Retinal pigment epithelial cell (primary cell): ENCODE results near the gene CZIB.
"Not testable (repeated sequence)": the region's sequence is repeated elsewhere in the genome, so short reads cannot be mapped to it uniquely, and the experiment has no call there.

Experiments used
- DNase-seq: peaks from one replicate; pipeline ENCODE4 v3.0.0-alpha.2; 2010; ENCODE audit warnings: low read depth
- H3K4me3 ChIP-seq: 2 replicates; pipeline ENCODE4 v1.5.1; 2011; ENCODE audit warnings: mild to moderate bottlenecking, low read length, control low read depth, moderate library complexity
- TF ChIP-seq, protein P1 (sequence below): conservative IDR thresholded peaks from 2 replicates; pipeline ENCODE4 v1.5.1; 2011; ENCODE audit warnings: low read depth, low read length, control low read depth, inconsistent platforms

The CZIB gene

DNA sequence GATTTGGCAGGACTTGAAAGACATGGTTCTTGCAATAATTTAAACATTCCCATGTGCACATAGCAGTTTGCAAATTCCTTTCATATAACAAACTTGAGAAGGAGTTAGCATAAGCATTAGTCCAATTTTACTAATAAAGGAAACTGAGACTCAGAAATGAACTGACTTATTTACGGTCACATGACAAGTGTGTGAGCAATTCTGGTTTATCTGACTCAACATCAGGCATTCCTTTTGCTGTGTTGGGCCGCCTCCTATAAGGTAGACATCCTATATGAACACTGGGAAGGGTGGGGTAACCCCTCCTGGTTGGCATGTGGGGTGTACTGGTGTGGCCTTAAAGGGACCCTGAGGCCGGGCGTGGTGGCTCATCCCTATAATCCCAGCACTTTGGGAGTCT is 32.3 kb downstream of the CZIB start:
- TF ChIP-seq, protein P1, sequence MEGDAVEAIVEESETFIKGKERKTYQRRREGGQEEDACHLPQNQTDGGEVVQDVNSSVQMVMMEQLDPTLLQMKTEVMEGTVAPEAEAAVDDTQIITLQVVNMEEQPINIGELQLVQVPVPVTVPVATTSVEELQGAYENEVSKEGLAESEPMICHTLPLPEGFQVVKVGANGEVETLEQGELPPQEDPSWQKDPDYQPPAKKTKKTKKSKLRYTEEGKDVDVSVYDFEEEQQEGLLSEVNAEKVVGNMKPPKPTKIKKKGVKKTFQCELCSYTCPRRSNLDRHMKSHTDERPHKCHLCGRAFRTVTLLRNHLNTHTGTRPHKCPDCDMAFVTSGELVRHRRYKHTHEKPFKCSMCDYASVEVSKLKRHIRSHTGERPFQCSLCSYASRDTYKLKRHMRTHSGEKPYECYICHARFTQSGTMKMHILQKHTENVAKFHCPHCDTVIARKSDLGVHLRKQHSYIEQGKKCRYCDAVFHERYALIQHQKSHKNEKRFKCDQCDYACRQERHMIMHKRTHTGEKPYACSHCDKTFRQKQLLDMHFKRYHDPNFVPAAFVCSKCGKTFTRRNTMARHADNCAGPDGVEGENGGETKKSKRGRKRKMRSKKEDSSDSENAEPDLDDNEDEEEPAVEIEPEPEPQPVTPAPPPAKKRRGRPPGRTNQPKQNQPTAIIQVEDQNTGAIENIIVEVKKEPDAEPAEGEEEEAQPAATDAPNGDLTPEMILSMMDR, result no peak
- DNase-seq, result no peak
- H3K4me3 ChIP-seq, result no peak overlapping the region

DNA sequence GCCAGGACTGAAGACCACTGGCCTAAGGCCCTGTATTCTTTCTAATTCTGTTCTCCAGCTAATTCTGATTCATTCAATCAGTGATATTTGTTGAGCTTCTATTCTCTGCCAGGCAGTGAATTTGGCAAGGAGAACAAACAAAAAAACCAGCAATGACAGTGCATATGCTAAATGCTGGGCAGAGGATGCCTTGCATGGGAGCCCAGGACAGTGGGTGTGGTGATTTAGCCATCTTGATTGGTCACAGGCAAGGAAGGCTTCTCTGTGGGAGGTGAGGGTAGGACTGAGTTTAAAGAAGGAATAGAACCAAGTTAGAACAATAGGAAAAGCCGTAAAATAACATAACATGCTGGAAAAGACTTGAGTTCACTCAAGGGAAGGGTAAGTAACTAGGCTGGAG is 33.0 kb downstream of the CZIB start:
- DNase-seq, result no peak
- TF ChIP-seq, protein P1, result no peak
- no peak overlapping the region for H3K4me3 ChIP-seq

DNA sequence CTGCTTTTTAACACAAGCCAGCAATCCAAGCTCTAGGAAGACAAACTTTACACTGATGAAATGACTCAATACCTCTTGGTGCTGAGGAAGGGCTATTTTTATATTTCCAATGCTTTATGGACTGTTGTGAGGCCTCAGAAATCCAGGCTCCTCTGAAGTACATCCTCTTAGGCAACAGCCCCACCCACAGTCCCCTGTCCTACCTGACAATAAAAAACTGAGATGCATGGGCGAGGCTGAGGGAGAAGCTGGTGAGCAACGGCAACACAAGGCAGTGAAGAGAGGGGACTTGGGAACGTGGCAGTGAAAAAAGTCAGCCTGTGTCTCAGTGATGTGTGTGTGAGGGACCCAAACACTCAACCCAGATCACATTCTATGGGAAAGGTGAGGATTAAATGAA is 33.9 kb downstream of the CZIB start:
- no peak overlapping the region for H3K4me3 ChIP-seq
- TF ChIP-seq, protein P1, result no peak
- DNase-seq, result no peak

DNA sequence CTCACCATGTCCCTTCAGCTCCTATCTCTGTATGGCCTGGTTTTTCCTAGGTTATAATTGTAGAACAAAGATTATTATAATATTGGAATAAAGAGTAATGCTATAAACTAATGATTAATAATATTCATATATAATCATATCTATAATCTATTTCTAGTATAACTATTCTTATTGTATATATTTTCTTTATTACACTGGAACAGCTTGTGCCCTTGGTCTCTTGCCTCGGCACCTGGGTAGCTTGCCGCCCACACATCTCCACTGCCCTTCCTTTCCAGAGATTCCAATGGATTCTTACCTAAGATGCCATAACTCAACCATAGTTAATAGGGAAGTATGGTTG is 34.5 kb downstream of the CZIB start:
- DNase-seq, H3K4me3 ChIP-seq: not testable (repeated sequence)

DNA sequence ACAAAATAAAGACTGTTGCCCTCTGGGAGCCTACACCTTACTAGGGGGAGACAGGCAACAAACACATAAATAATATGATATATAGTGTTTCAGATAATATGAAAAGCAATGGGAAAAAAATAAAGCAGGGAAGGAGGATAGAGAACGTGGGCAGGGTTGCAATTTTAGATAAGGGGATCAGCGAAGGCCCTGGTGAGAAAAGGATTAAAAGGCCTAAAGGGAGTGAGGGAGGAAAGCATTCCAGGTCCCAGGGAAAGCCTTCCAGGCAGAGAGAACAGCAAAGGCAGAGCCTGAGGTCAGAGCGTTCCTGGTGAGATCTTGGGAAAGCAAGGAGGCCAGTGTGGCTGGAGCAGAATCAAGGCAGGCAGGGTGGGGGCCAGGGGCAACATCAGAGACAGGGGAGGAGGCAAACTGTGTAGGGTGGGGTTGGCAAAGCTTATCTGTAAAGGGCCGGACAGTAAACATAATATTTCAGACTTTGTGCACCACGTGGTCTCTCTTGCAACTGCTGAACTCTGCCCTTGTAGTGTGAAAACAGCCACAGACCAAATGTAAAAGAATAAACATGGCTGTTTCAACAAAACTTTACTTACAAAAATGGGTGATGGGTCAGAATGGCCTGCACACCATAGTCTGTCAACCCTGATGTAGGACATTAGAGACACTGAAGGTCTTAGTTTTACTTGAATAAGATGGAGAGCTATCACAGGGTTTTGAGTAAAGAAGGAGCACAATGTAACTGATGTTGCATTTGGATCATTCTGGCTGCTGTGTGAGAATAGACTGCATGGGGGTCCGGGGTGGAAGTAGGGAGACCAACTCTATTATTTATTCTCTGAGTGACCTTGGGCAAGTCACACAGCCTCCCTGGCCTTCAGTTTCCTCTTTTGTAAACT is 37.1 kb downstream of the CZIB start:
- TF ChIP-seq, protein P1, result no peak
- H3K4me3 ChIP-seq, result no peak overlapping the region
- DNase-seq, result no peak

DNA sequence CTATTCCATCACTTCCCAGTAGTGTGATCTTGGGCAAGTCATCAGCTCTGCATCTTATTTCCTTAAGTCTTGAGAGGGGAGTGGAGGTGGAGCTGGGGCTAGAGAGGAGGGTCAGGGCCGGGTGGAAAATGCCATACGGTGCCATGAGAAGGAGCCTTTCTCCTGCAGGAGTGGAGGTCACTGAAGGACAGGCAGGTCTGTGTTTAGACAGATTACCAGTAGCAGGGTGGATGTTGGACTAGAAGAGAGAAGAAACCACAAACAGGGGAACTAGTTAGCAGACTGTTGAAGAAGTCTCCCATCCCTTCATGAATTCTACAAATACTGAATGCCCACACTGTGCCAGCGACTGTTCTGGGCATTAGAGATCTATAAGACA is 37.7 kb downstream of the CZIB start:
- H3K4me3 ChIP-seq, result no peak overlapping the region
- TF ChIP-seq, protein P1, result no peak
- DNase-seq, result no peak

DNA sequence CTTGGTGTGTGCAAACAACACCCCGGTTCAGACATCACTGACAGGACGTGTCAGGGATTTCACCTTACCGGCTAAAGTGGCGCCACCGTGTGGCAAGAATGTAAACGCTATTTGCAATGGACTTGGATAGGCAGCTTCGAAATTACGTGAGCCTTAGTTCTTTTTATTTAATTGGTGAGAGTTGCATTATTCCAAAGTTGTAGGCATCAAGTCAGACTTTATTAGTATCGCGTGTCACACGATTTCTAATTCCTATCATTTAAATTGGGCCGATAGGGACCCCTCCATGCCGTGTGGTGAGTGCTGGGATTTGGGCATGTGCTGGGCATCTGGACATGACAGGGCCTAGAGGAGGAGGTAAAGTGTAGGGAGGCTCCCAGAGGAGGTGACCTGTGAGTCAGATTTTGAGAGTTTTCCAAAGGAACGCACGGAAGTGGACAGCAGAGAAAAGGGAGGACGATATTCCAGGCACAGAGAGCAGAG is 38.3 kb downstream of the CZIB start:
- DNase-seq, result peak; percentile 40

More for the DNA sequence above, 38.3 kb downstream of the CZIB start:
- TF ChIP-seq, protein P1, result peak; percentile 84
- no peak overlapping the region for H3K4me3 ChIP-seq
